ENCODE measurements around the gene PPIB. TPM values are rescaled to one million over a fixed set of nuclear protein-coding genes. Genes with fewer than 3 reads are reported as not detected.
A peak's percentile ranks its signal among the peaks of the same experiment; 100 is the strongest.

Gene PPIB
- total and polyA plus RNA-seq, 9 of the 15 experiments (the other 6 are each of a cell fraction or from before 2014, with no cell fraction given): 306 to 746 (median 439) TPM

- in situ Hi-C loops (cut with MboI): no loop called here
- no peak for ATAC-seq
- H3K4me2 ChIP-seq (ENCODE audit: insufficient read depth, low read length): no peak overlapping the region
- no peaks in the 10 kb centered on the region for H3K79me2 ChIP-seq (ENCODE audit: control insufficient read depth, insufficient read depth, low read length)
- no peak overlapping the region for H3K9ac ChIP-seq (ENCODE audit: insufficient read depth in 1 of 2, low read depth in 2 of 2, low read length in 2 of 2)
- H3K36me3 ChIP-seq (ENCODE audit: control insufficient read depth, insufficient read depth, low read length): peaks cover 90% of the 10 kb centered on the region
- no peaks in the 10 kb centered on the region for H3K27me3 ChIP-seq (ENCODE audit: control insufficient read depth in 2 of 2, insufficient read depth in 2 of 2, low read length in 2 of 2)
- no peak overlapping the region for H3K27ac ChIP-seq (ENCODE audit: extremely low read depth, low read depth, low read length)
- peak; percentile 48 for FAIRE-seq
- BruUV-seq (replicated peaks): no TSS peak
- POLR2A ChIA-PET: interaction anchor here (0.7 to 5.9 kb wide), 5 partner anchors 8 to 564 kb away, joined by 3 to 34 read pairs (median 4); no protein-coding TSS in a partner anchor
- no peak for DNase-seq (ENCODE audit: extremely low read depth in 1 of 4, low spot score in 3 of 4)
- intact Hi-C loops (cut with micrococcal nuclease): no loop called here
- H3K4me1 ChIP-seq (replicated peaks in 1 of 2; ENCODE audit: control insufficient read depth in 2 of 2, insufficient read depth in 2 of 2, low read length in 2 of 2): peaks cover 0 to 4% of the 10 kb centered on the region in 2 experiments; a peak in 1 of 5 replicates
- 94% methylated on average over 7 of the region's 7 CpGs for WGBS (ENCODE audit: insufficient coverage, low coverage, missing lambda C conversion rate)
- H3K9me3 ChIP-seq (replicated peaks; ENCODE audit: control insufficient read depth, insufficient read depth, low read depth, low read length): no peaks in the 10 kb centered on the region
- H3K4me3 ChIP-seq: no peak overlapping the region
- no peak for TF ChIP-seq FOXP1 (CRISPR knock-in tag; IDR thresholded peaks at IDR 0.05)
- no peaks in the 10 kb centered on the region for H3K9me1 ChIP-seq (ENCODE audit: control insufficient read depth, insufficient read depth, low read length)
- no peak overlapping the region for H2AFZ ChIP-seq (ENCODE audit: low read depth, low read length)
- no peaks in the 10 kb centered on the region; the same call in 1 of the 2 replicates for H4K20me1 ChIP-seq (replicated peaks; ENCODE audit: control insufficient read depth, insufficient read depth, low read length)
- CTCF ChIA-PET (ENCODE audit: low intra/inter-chr PET ratio): no interaction called here
Observed at GRCh38 chr15:64131547-64131946, 31.3 kb downstream of the PPIB start.

- FAIRE-seq: no peak
- CTCF ChIA-PET (ENCODE audit: low intra/inter-chr PET ratio): no interaction called here
- in situ Hi-C loops (cut with MboI): no loop called here
Observed at GRCh38 chr15:64130159-64130558, 32.7 kb downstream of the PPIB start.

More at GRCh38 chr15:64130159-64130558, 32.7 kb downstream of the PPIB start:
- peaks cover 89% of the 10 kb centered on the region for H3K36me3 ChIP-seq (ENCODE audit: control insufficient read depth, insufficient read depth, low read length)
- H3K9ac ChIP-seq (ENCODE audit: insufficient read depth in 1 of 2, low read depth in 2 of 2, low read length in 2 of 2): no peak overlapping the region
- no peak overlapping the region for H3K4me2 ChIP-seq (ENCODE audit: insufficient read depth, low read length)
- no peaks in the 10 kb centered on the region for H3K79me2 ChIP-seq (ENCODE audit: control insufficient read depth, insufficient read depth, low read length)
- TF ChIP-seq RAD21 (CRISPR knock-in tag; conservative IDR thresholded peaks at IDR 0.05 in 1 of 2, IDR thresholded peaks at IDR 0.05 in 1 of 2) (no peak), TAF1 (IDR thresholded peaks at IDR 0.05; ENCODE audit: control insufficient read depth, extremely low read depth, insufficient read depth, low read length, severe bottlenecking) (no peak), HNRNPLL (IDR thresholded peaks at IDR 0.05; ENCODE audit: low read depth, low read length, poor library complexity, severe bottlenecking) (no peak), SIRT6 (IDR thresholded peaks at IDR 0.05; ENCODE audit: low read depth, low read length) (no peak), BRF2 (IDR thresholded peaks at IDR 0.05; ENCODE audit: borderline replicate concordance, insufficient read depth, insufficient read length) (no peak), HDAC3 (IDR thresholded peaks at IDR 0.05; ENCODE audit: borderline replicate concordance, partially characterized antibody) (no peak), ZNF589 (CRISPR knock-in tag; IDR thresholded peaks at IDR 0.05; ENCODE audit: low read depth) (no peak)
- H3K27ac ChIP-seq (ENCODE audit: extremely low read depth, low read depth, low read length): no peak overlapping the region
- no peaks in the 10 kb centered on the region for H3K27me3 ChIP-seq (ENCODE audit: control insufficient read depth in 2 of 2, insufficient read depth in 2 of 2, low read length in 2 of 2)
- POLR2A ChIA-PET: interaction anchor here (0.6 to 5.9 kb wide), 4 partner anchors 8 to 37 kb away, joined by 3 to 34 read pairs (median 3); partner anchors contain the start of gene CIAO2A
- BruUV-seq (replicated peaks): no TSS peak
- no peak overlapping the region for H2AFZ ChIP-seq (ENCODE audit: low read depth, low read length)
- H4K20me1 ChIP-seq (replicated peaks; ENCODE audit: control insufficient read depth, insufficient read depth, low read length): no peaks in the 10 kb centered on the region; the same call in 1 of the 2 replicates
- intact Hi-C loops (cut with micrococcal nuclease): no loop called here
- no peak overlapping the region for H3K4me3 ChIP-seq
- H3K9me1 ChIP-seq (ENCODE audit: control insufficient read depth, insufficient read depth, low read length): no peaks in the 10 kb centered on the region
- ATAC-seq (no peak), DNase-seq (ENCODE audit: extremely low read depth in 1 of 4, low spot score in 3 of 4) (no peak)
- WGBS (ENCODE audit: insufficient coverage, low coverage, missing lambda C conversion rate): 92% methylated on average over 3 of the region's 3 CpGs
- peaks cover 0 to 4% of the 10 kb centered on the region in 2 experiments; a peak in 1 of 5 replicates for H3K4me1 ChIP-seq (replicated peaks in 1 of 2; ENCODE audit: control insufficient read depth in 2 of 2, insufficient read depth in 2 of 2, low read length in 2 of 2)
- H3K9me3 ChIP-seq (replicated peaks; ENCODE audit: control insufficient read depth, insufficient read depth, low read depth, low read length): no peaks in the 10 kb centered on the region

Measured in K562 (cell line).